Thoracic aorta (tissue), 2 donors: ENCODE measurements around the gene CDKL1. TPM values are rescaled to one million over a fixed set of nuclear protein-coding genes. Genes with fewer than 3 reads are reported as not detected.
A peak's percentile ranks its signal among the peaks of the same experiment; 100 is the strongest.
"Not testable (repeated sequence)": the region's sequence is repeated elsewhere in the genome, so short reads cannot be mapped to it uniquely, and the experiment has no call there.

Experiments
- ATAC-seq: fragments of 150-250 bp; one replicate; pipeline ENCODE4 v1.8.0; 2017; ENCODE audit warnings: low read depth; ENCODE audit not compliant: insufficient number of reproducible peaks, low FRiP score
- DNase-seq: peaks from one replicate; pipeline ENCODE4 v3.0.0-alpha.2; 2020; ENCODE audit warnings: low spot score
- H3K27ac ChIP-seq, 2 donors: fragments of 200-600 bp; sonication (generic); 1 replicate in 1 of 2; 2 replicates in 1 of 2; pipeline ENCODE4 v1.5.1; 2016; ENCODE audit warnings: mild to moderate bottlenecking in 2 of 2, moderate library complexity in 2 of 2
- H3K27me3 ChIP-seq: fragments of 200-600 bp; sonication (generic); replicated peaks from 2 replicates; pipeline ENCODE4 v1.6.0; 2016; ENCODE audit warnings: mild to moderate bottlenecking; ENCODE audit not compliant: insufficient read depth
- H3K36me3 ChIP-seq: fragments of 200-600 bp; sonication (generic); one replicate; pipeline ENCODE4 v1.5.1; 2016
- H3K4me1 ChIP-seq, 2 donors: fragments of 200-600 bp; sonication (generic); 1 replicate in 1 of 2; 2 replicates in 1 of 2; pipeline versions ENCODE4 v1.5.1 to v1.6.0; 2016; ENCODE audit warnings: low read depth in 2 of 2, mild to moderate bottlenecking in 1 of 2; ENCODE audit not compliant: control insufficient read depth in 1 of 2
- H3K4me3 ChIP-seq: fragments of 200-600 bp; sonication (generic); 2 replicates; pipeline ENCODE4 v1.5.1; 2016; ENCODE audit warnings: mild to moderate bottlenecking
- H3K9me3 ChIP-seq: fragments of 200-600 bp; sonication (generic); 2 replicates; pipeline ENCODE4 v1.5.1; 2016
- total RNA-seq, 2 donors: library from RNA; depleted of rRNA; stranded (reverse); fragments of >200 nt; gene quantifications; one replicate each; pipeline versions ENCODE4 v1.1.0 to v1.2.3, GENCODE V29; 2016
- TF ChIP-seq, protein P1 (sequence below): fragments of 200-600 bp; sonication (generic); IDR thresholded peaks from one replicate; pipeline ENCODE4 v1.5.1; 2019; ENCODE audit warnings: antibody characterized with exemption

CDKL1 gene
- total RNA-seq, 2 donors from 2014 or later = 2.8 to 8.1 TPM

DNA sequence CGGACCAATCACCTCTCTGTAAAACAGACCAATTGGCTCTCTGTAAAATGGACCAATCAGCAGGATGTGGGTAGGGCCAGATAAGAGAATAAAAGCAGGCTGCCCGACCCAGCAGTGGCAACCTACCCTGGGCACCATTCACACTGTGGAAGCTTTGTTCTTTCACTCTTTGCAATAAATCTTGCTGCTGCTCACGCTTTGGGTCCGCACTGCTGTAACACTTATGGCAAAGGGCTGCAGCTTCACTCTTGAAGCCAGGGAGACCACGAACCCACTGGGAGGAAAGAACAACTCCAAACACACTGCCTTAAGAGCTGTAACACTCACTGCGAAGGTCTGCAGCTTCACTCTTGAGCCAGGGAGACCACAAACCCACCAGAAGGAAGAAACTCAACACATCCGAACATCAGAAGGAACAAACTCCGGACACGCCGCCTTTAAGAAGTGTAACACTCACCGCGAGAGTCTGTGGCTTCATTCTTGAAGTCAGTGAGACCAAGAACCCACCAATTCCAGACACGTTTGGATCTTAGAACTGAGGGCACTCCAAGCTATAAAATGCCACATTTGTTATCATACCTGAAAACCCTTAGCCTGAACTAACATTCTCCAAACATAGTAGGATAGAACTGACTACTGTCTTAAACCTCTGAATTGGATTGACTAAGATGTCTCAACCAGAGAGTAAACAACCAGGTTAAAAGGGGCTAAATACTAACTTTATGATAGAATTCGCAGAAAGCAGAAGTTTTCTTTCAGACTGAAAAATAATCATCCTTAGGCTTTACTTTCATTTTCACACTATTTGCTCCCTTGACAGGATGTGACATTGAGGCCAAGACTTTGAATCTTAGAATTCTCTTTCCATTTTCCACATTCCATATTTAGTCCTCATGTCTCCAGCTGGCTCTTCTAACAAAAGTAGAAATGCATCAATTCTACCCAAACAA, 33.6 kb downstream of the CDKL1 start:
- TF ChIP-seq, protein P1, sequence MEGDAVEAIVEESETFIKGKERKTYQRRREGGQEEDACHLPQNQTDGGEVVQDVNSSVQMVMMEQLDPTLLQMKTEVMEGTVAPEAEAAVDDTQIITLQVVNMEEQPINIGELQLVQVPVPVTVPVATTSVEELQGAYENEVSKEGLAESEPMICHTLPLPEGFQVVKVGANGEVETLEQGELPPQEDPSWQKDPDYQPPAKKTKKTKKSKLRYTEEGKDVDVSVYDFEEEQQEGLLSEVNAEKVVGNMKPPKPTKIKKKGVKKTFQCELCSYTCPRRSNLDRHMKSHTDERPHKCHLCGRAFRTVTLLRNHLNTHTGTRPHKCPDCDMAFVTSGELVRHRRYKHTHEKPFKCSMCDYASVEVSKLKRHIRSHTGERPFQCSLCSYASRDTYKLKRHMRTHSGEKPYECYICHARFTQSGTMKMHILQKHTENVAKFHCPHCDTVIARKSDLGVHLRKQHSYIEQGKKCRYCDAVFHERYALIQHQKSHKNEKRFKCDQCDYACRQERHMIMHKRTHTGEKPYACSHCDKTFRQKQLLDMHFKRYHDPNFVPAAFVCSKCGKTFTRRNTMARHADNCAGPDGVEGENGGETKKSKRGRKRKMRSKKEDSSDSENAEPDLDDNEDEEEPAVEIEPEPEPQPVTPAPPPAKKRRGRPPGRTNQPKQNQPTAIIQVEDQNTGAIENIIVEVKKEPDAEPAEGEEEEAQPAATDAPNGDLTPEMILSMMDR = no peak
- Histone ChIP-seq H3K36me3 (no peaks in the 10 kb centered on the region), H3K27me3 (no peaks in the 10 kb centered on the region), H3K4me3 (peak overlapping the region; percentile 60), H3K27ac (peak overlapping the region in 1 of 2 donors; percentile 26), H3K4me1 (no peaks in the 10 kb centered on the region), H3K9me3 (no peaks in the 10 kb centered on the region)
- DNase-seq (no peak), ATAC-seq (no peak)

DNA sequence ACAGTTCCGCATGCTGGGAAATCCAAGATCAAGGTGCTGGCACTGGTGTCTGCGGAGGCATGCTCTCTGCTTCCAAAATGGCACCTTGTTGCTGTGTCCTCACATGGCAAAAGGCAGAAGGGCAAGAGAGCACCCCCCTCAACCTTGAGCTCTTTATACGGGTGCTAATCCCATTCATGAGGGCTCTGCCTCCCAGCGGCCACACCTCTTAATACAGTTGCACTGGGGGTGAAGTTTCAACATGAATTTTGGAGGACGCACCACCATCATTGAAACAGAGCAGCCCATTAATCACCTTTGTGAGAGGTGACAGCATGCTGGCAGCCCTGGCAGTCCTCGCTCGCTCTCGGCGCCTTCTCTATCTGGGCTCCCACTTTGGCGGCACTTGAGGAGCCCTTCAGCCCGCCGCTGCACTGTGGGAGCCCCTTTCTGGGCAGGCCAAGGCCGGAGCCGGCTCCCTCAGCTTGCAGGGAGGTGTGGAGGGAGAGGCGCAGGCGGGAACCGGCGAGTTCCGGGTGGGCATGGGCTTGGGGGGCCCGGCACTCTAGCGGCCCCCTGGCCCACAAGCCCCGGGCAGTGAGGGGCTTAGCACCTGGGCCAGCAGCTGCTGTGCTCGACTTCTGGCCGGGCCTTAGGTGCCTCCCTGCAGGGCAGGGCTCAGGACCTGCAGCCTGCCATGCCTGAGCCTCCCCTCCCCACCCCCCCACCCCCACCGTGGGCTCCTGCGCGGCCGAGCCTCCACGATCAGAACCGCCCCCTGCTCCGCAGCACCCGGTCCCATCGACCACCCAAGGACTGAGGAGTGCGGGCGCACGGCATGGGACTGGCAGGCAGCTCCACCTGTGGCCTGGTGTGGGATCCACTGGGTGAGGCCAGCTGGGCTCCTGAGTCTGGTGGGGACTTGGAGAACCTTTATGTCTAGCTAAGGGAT, 34.9 kb downstream of the CDKL1 start:
- not testable (repeated sequence) for H3K27ac ChIP-seq, ATAC-seq, DNase-seq, H3K9me3 ChIP-seq, H3K27me3 ChIP-seq, H3K4me3 ChIP-seq, H3K36me3 ChIP-seq, H3K4me1 ChIP-seq

DNA sequence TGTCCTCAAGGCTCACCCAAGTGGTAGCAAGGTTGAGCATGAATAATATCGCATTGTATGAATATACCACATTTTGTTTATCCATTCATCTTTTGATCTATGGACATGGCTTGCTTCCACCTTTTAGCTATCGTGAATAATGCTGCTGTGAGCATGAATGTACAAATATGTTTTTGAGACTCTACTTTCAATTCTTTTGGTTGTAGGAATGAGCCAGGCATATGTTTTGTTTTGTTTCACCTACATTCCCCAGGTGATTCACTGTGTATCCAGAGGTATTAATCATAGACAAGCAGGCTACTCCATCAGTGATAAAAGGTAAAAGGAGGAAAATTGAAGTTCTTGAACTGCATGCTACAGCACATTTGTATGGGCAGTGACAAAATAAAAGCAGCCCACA, 35.8 kb downstream of the CDKL1 start:
- H3K4me1 ChIP-seq = no peaks in the 10 kb centered on the region
- DNase-seq (no peak), ATAC-seq (no peak)
- no peak overlapping the region for H3K27ac ChIP-seq
- H3K9me3 ChIP-seq = no peaks in the 10 kb centered on the region
- TF ChIP-seq, protein P1 = no peak
- no peak overlapping the region for H3K4me3 ChIP-seq
- no peaks in the 10 kb centered on the region for H3K27me3 ChIP-seq
- H3K36me3 ChIP-seq = no peaks in the 10 kb centered on the region

DNA sequence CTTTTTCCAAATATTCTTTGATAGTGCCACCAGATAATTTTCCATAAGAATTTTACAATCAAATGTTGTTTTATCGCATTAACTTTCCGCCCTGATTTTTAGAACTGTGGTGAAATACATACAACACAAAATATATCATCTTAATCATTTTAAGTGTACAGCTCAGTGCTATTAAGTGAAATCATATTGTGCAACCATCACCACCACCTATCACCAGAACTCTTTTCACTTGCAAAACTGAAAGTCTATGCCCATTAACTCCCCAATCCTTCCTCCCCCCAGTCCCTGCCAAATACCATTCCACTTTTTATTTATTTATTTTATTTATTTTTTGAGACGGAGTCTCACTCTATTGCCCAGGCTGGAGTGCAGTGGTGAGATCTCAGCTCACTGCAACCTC, 36.6 kb downstream of the CDKL1 start:
- no peaks in the 10 kb centered on the region for H3K36me3 ChIP-seq
- H3K27me3 ChIP-seq = no peaks in the 10 kb centered on the region
- ATAC-seq (no peak), DNase-seq (no peak)
- no peak overlapping the region for H3K4me3 ChIP-seq
- H3K4me1 ChIP-seq = no peaks in the 10 kb centered on the region
- TF ChIP-seq, protein P1 = no peak
- H3K27ac ChIP-seq = no peak overlapping the region
- no peaks in the 10 kb centered on the region for H3K9me3 ChIP-seq

DNA sequence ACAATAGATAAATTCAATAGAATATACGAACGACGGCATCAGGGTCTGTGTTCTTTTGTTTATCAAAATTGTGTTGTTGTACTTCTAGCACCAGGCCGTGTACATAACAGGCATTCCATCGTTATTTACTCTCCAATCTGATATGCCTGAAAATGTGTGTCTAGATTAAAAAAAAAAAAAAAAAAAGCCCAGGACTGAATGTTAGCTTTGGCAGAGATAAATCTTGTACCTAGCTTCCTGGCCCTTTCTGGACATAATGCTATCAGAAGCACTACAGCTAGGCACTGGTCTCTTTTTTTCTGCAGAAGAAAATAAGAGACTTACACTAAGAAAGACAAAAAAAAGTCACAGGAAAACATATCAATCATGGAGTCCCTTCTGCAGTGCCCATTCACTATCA, 37.0 kb downstream of the CDKL1 start:
- Histone ChIP-seq H3K4me3 (no peak overlapping the region), H3K4me1 (no peaks in the 10 kb centered on the region), H3K27ac (no peak overlapping the region), H3K9me3 (no peaks in the 10 kb centered on the region), H3K27me3 (no peaks in the 10 kb centered on the region), H3K36me3 (no peaks in the 10 kb centered on the region)
- ATAC-seq = no peak
- TF ChIP-seq, protein P1 = no peak
- DNase-seq = no peak
